ENCODE data around the gene LZTR1.

LZTR1 gene

DNA sequence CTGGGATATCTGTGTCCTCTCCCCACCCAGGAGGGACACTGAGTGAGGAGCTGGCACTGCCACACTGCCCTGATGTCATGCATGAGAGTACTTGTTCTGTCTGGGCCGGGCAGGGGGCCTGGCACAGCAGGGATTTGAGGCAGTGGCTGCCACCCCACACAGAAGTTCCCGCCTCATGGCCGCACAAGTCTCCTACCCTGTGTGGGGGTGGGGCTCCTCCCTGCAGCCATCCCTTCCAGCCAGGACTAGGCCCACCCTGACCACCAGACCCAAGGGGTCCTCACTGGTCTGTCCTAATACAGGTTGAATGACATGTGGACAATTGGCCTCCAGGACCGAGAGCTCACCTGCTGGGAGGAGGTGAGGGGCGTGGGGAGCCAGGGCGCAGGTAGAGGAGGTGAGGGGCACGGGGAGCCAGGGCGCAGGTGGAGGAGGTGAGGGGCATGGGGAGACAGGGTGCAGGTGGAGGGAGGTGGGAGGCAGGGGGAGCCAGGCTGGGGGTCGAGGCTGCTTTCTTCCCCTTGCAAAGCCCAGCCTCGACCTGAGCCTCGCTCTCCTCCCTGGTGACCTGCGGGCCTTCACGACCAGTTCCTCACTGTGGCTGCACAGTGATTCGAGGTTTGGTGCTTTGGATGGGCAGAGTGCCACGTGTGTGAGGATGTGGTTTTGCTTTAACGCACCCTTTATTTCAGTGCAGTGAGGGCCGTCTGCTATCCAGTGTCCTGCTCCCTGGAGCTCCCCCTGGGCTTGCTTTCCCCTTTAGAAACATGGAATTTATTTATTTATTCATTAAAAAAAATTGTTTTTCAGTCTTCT lies 7.4 kb downstream of the LZTR1 start:
- no peak overlapping the region for H2BK5ac ChIP-seq (ENCODE audit: low read length)
- H3K36me3 ChIP-seq (replicated peaks in 1 of 2; ENCODE audit: control insufficient read depth in 2 of 2, insufficient read depth in 2 of 2, low read length in 2 of 2) = peaks cover 39 to 72% of the 10 kb centered on the region in 2 donors
- no peak overlapping the region for H2AFZ ChIP-seq (ENCODE audit: low read length)
- DNase-seq (ENCODE audit: low spot score) = no peak
- H4K91ac ChIP-seq (ENCODE audit: low read depth, low read length, poor library complexity) = no peak overlapping the region
- peak overlapping the region; percentile 21 for H2AK5ac ChIP-seq (ENCODE audit: low read depth, low read length)
- H2BK15ac ChIP-seq (ENCODE audit: low read length) = no peak overlapping the region
- no peak overlapping the region for H3K27ac ChIP-seq (replicated peaks; ENCODE audit: low read length)
- H3K18ac ChIP-seq (ENCODE audit: low read length) = no peak overlapping the region
- no peak overlapping the region for H3K4me3 ChIP-seq (ENCODE audit: low read length in 2 of 2)
- H3K9ac ChIP-seq (ENCODE audit: low read depth, low read length, poor library complexity) = peak overlapping the region; percentile 50
- H4K8ac ChIP-seq (ENCODE audit: low read depth, low read length) = no peak overlapping the region
- peak overlapping the region; percentile 61 for H2BK120ac ChIP-seq (ENCODE audit: low read depth, low read length)
- H3K27me3 ChIP-seq (ENCODE audit: control insufficient read depth in 3 of 3, insufficient read depth in 3 of 3, low read depth in 1 of 3, low read length in 3 of 3) = no peaks in the 10 kb centered on the region
- H3K9me3 ChIP-seq (replicated peaks in 1 of 2; ENCODE audit: control insufficient read depth in 2 of 2, insufficient read depth in 1 of 2, low read depth in 1 of 2, low read length in 2 of 2) = no peaks in the 10 kb centered on the region
- no peak overlapping the region for H3K14ac ChIP-seq (ENCODE audit: low read length)
- no peak overlapping the region for H3K4me2 ChIP-seq (ENCODE audit: insufficient read depth, low read length, poor library complexity, severe bottlenecking)
- H3K79me1 ChIP-seq (ENCODE audit: low read depth, low read length) = peaks cover 3% of the 10 kb centered on the region
- H3K23ac ChIP-seq (ENCODE audit: low read depth, low read length, poor library complexity) = peak overlapping the region; percentile 89
- H2BK12ac ChIP-seq (ENCODE audit: low read length) = no peak overlapping the region
- H3K4me1 ChIP-seq (ENCODE audit: control insufficient read depth in 2 of 2, insufficient read depth in 1 of 2, low read depth in 1 of 2, low read length in 2 of 2) = no peaks in the 10 kb centered on the region
- WGBS, 2 donors (ENCODE audit: extremely low coverage in 2 of 2, insufficient read length in 2 of 2, insufficient replicate concordance in 1 of 2) = no CpG with 5 or more reads among the region's 17 CpGs
- H3K4ac ChIP-seq (ENCODE audit: low read length) = peak overlapping the region; percentile 6

DNA sequence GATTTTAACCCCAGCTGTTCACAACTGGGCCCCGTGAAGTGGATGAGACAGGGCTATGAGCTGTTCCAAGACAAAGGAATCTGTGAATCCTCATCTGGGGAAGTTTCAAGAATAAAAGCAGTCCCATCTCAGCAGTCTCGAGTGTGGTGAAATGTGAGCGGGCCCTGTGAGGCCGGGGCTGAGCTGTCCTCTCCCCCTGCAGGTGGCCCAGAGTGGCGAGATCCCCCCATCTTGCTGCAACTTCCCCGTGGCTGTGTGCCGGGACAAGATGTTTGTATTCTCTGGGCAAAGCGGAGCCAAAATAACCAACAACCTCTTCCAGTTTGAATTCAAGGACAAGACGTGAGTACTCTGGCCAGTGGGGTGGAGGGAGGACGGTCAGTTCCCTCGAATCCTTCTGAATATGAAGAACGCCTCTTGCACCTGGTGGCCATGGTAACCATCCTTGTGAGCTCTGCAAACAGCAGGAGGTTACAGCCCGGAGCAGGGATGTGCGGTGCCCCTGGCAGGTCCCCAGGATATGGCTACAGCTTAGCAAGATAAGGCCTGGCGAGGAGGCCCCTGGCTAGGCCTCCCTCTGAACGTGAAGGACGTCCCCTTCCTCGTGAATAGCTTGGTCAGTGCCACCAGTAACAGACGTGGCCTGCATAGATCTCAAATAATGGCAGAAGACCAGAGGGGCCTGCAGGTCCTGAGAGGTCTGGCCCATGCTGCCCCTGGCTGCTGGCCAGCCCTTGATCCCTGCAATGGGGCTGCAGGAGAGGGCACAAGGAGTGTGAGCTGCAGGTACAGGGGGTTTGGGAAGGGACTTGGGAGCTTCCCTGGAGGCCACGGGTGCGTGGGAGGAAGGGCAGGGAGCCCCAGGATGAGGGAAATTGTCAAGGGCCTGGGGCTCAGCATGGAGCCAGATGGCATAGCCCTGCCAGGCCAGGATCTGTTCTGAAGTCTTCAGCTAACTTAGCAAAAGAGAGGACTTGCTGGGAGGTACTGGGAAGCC lies 8.4 kb downstream of the LZTR1 start:
- Histone ChIP-seq H3K14ac (ENCODE audit: low read length) (no peak overlapping the region), H2AK5ac (ENCODE audit: low read depth, low read length) (no peak overlapping the region)

DNA sequence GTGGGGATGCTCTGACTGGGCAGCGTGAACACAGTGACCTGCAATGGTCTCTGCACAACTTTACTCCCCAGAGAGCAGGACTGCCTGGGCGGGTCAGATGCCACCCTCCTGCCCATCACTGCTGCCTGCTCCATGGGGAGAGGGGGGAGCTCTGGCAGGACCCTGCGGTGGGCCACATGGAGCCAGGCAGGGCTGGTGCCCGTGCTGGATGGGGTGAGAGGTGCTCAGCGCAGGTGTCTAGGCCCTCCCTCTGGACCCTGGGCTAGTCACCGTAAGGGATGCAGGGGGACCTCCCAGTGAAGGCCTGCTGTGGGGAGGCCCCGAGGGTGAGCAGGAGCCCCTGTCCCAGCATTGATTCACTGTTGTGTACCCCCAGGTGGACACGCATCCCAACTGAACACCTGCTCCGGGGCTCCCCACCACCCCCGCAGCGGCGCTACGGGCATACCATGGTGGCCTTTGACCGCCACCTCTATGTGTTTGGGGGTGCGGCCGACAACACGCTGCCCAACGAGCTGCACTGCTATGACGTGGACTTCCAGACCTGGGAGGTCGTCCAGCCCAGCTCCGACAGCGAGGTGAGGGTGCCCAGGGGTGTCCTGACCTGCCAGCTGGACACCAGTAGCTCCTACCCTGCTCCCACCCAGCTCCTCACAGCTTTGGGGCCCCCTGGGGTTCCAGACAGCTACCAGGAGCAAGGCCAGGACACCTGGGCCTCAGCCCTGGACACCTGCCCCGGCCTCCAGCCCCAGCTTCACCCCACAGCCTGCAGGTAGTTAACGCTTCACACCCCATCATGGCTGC lies 9.4 kb downstream of the LZTR1 start:
- Histone ChIP-seq H4K91ac (ENCODE audit: low read depth, low read length, poor library complexity) (no peak overlapping the region), H3K14ac (ENCODE audit: low read length) (no peak overlapping the region), H2BK120ac (ENCODE audit: low read depth, low read length) (no peak overlapping the region), H3K9me3 (replicated peaks in 1 of 2; ENCODE audit: control insufficient read depth in 2 of 2, insufficient read depth in 1 of 2, low read depth in 1 of 2, low read length in 2 of 2) (no peaks in the 10 kb centered on the region), H3K4me3 (ENCODE audit: low read length in 2 of 2) (peak overlapping the region in 1 of 2 donors; percentile 35), H4K8ac (ENCODE audit: low read depth, low read length) (no peak overlapping the region), H3K4me2 (ENCODE audit: insufficient read depth, low read length, poor library complexity, severe bottlenecking) (no peak overlapping the region), H3K4ac (ENCODE audit: low read length) (no peak overlapping the region), H2BK5ac (ENCODE audit: low read length) (no peak overlapping the region), H3K23ac (ENCODE audit: low read depth, low read length, poor library complexity) (peak overlapping the region; percentile 34), H3K18ac (ENCODE audit: low read length) (no peak overlapping the region), H2BK12ac (ENCODE audit: low read length) (peak overlapping the region; percentile 22), H3K27me3 (ENCODE audit: control insufficient read depth in 3 of 3, insufficient read depth in 3 of 3, low read depth in 1 of 3, low read length in 3 of 3) (no peaks in the 10 kb centered on the region), H3K27ac (replicated peaks; ENCODE audit: low read length) (no peak overlapping the region), H3K79me1 (ENCODE audit: low read depth, low read length) (peaks cover 3% of the 10 kb centered on the region), H3K9ac (ENCODE audit: low read depth, low read length, poor library complexity) (peak overlapping the region; percentile 72), H2BK15ac (ENCODE audit: low read length) (no peak overlapping the region), H2AFZ (ENCODE audit: low read length) (no peak overlapping the region), H2AK5ac (ENCODE audit: low read depth, low read length) (no peak overlapping the region), H3K4me1 (ENCODE audit: control insufficient read depth in 2 of 2, insufficient read depth in 1 of 2, low read depth in 1 of 2, low read length in 2 of 2) (no peaks in the 10 kb centered on the region), H3K36me3 (replicated peaks in 1 of 2; ENCODE audit: control insufficient read depth in 2 of 2, insufficient read depth in 2 of 2, low read length in 2 of 2) (peaks cover 47 to 73% of the 10 kb centered on the region in 2 donors)
- no peak for DNase-seq (ENCODE audit: low spot score)
- WGBS, 2 donors (ENCODE audit: extremely low coverage in 2 of 2, insufficient read length in 2 of 2, insufficient replicate concordance in 1 of 2) = no CpG with 5 or more reads among the region's 24 CpGs

More for the DNA sequence above, 8.4 kb downstream of the LZTR1 start:
- Histone ChIP-seq H3K27me3 (ENCODE audit: control insufficient read depth in 3 of 3, insufficient read depth in 3 of 3, low read depth in 1 of 3, low read length in 3 of 3) (no peaks in the 10 kb centered on the region), H2BK12ac (ENCODE audit: low read length) (no peak overlapping the region), H2BK5ac (ENCODE audit: low read length) (no peak overlapping the region), H4K91ac (ENCODE audit: low read depth, low read length, poor library complexity) (no peak overlapping the region), H3K4me3 (ENCODE audit: low read length in 2 of 2) (no peak overlapping the region), H3K79me1 (ENCODE audit: low read depth, low read length) (peaks cover 3% of the 10 kb centered on the region), H2BK120ac (ENCODE audit: low read depth, low read length) (no peak overlapping the region), H3K4ac (ENCODE audit: low read length) (no peak overlapping the region), H3K23ac (ENCODE audit: low read depth, low read length, poor library complexity) (peak overlapping the region; percentile 34), H3K18ac (ENCODE audit: low read length) (no peak overlapping the region), H3K9me3 (replicated peaks in 1 of 2; ENCODE audit: control insufficient read depth in 2 of 2, insufficient read depth in 1 of 2, low read depth in 1 of 2, low read length in 2 of 2) (no peaks in the 10 kb centered on the region), H2AFZ (ENCODE audit: low read length) (no peak overlapping the region), H3K4me2 (ENCODE audit: insufficient read depth, low read length, poor library complexity, severe bottlenecking) (no peak overlapping the region), H3K27ac (replicated peaks; ENCODE audit: low read length) (no peak overlapping the region), H3K4me1 (ENCODE audit: control insufficient read depth in 2 of 2, insufficient read depth in 1 of 2, low read depth in 1 of 2, low read length in 2 of 2) (no peaks in the 10 kb centered on the region), H3K9ac (ENCODE audit: low read depth, low read length, poor library complexity) (no peak overlapping the region), H4K8ac (ENCODE audit: low read depth, low read length) (no peak overlapping the region), H2BK15ac (ENCODE audit: low read length) (no peak overlapping the region), H3K36me3 (replicated peaks in 1 of 2; ENCODE audit: control insufficient read depth in 2 of 2, insufficient read depth in 2 of 2, low read length in 2 of 2) (peaks cover 44 to 75% of the 10 kb centered on the region in 2 donors)
- no CpG with 5 or more reads among the region's 21 CpGs for WGBS, 2 donors (ENCODE audit: extremely low coverage in 2 of 2, insufficient read length in 2 of 2, insufficient replicate concordance in 1 of 2)
- no peak for DNase-seq (ENCODE audit: low spot score)
